SKM-1 (cell line): ENCODE measurements around the gene CAMK1G.

Experiments used
- DNase-seq: peaks from one replicate; lab custom pipeline; 2025; ENCODE audit not compliant: unreplicated experiment; lab: John Stamatoyannopoulos, UW

CAMK1G gene

DNA sequence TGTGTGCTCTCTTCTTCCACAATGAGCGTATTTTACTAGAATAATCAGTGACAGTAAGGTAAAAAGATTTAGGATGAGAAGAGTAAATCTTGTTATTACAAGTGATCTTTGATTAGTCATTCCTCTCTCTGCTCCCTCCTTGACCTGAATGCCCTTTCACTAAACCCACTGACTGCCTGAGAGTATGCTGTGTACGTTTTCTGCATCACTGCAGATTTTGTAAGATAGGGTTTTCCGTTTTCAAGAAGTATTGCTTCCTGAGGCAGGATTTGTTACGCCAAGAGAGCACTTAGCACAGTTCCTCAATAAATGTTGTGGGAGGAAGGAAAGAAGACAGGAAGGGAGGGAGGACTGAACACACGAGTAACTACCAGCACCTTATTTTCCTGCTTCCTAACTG is 76.4 kb downstream of the CAMK1G start:
- peak; percentile 87 for DNase-seq

DNA sequence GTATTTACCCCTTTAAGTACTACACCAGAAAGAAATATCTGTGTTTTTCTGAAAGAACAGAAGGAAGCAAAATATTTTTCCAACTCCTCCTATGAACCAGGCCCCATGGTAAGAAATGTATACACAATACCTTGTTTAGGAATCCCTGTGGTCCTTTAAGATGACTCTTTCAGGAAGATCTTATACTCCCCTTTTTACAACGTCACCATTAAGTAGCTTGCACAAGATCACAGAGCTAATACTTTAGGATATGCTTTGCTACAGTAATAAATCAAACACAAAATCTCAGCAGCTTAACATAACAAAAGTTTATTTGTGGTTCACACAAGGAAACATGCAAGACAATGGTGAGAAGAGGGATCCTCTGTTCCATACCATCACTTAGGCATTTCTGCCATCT is 77.6 kb downstream of the CAMK1G start:
- no peak for DNase-seq

DNA sequence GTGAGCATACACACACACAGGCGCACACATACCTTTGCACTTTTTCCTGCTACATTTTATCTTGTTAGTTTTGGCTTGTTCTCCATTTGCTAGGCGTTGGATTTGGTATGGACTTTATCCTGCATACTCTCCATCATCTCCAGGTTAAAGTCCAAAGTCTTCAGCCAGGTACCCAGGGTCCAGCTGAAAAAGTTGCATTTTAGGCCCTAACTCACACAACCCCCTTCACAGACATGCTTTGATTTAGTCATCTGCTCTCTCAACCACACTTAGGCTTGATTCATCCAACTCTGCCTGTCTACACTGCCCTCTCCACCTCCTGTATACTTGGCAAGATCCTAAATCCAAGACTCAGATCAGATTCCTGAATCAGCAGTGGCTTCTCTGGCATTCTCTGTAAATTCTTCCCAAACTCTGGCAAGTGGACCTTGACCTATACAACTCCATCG is 79.4 kb downstream of the CAMK1G start:
- DNase-seq: no peak
